HEK293 (cell line): ENCODE measurements around the gene TEX12.
A peak's percentile ranks its signal among the peaks of the same experiment; 100 is the strongest.

Experiments used
- CTCF ChIA-PET: fragments of 350-600 bp; formaldehyde crosslinking; extraction: SDS; loops from one replicate; lab custom pipeline; 2021; ENCODE audit warnings: antibody characterized with exemption; lab: Yijun Ruan, JAX
- POLR2A ChIA-PET: fragments of 300-600 bp; formaldehyde crosslinking; extraction: SDS; loops from one replicate; lab custom pipeline; 2020; ENCODE audit warnings: antibody characterized with exemption, inconsistent platforms; lab: Yijun Ruan, JAX
- H3K27ac ChIP-seq: fragments of 200-500 bp; sonication (Bioruptor generic); 2 replicates; pipeline ENCODE4 v1.5.1; 2014; ENCODE audit warnings: low read depth, low read length, control low read depth, inconsistent platforms; ENCODE audit errors: extremely low read depth
- H3K36me3 ChIP-seq, 2 experiments: fragments of 200-500 bp in 1 of 2; sonication (Bioruptor generic) in 1 of 2; 1 replicate in 1 of 2; 2 replicates in 1 of 2; pipeline ENCODE4 v1.5.1; 2014 to 2017; ENCODE audit warnings: inconsistent platforms in 2 of 2, low read length in 2 of 2; ENCODE audit not compliant: control insufficient read depth in 2 of 2, insufficient read depth in 1 of 2
- H3K4me1 ChIP-seq: fragments of 200-500 bp; sonication (Bioruptor generic); 2 replicates; pipeline ENCODE4 v1.5.1; 2014; ENCODE audit warnings: mild to moderate bottlenecking, low read length, inconsistent platforms; ENCODE audit not compliant: control insufficient read depth, insufficient read depth
- H3K4me3 ChIP-seq: 2 replicates; pipeline ENCODE4 v1.5.1; 2011; ENCODE audit warnings: low read depth, mild to moderate bottlenecking, control low read depth, low read length, moderate library complexity
- H3K9me3 ChIP-seq: fragments of 200-500 bp; sonication (Bioruptor generic); 2 replicates; pipeline ENCODE4 v1.5.1; 2014; ENCODE audit warnings: low read depth, low read length, inconsistent platforms; ENCODE audit not compliant: control insufficient read depth, insufficient read depth
- SP2 ChIP-seq: fragments of 450-650 bp; formaldehyde crosslinking; IDR thresholded peaks from 2 replicates; pipeline ENCODE4 v1.5.1; 2016; ENCODE audit warnings: missing biosample characterization, missing genetic modification characterization
- ZBTB21 ChIP-seq: fragments of 450-650 bp; formaldehyde crosslinking; IDR thresholded peaks from 2 replicates; pipeline ENCODE4 v1.5.1; 2017; ENCODE audit warnings: missing biosample characterization, missing genetic modification characterization
- ZBTB6 ChIP-seq: fragments of 450-650 bp; formaldehyde crosslinking; IDR thresholded peaks from 2 replicates; pipeline ENCODE4 v1.5.1; 2017; ENCODE audit warnings: missing biosample characterization, missing genetic modification characterization
- ZNF140 ChIP-seq: fragments of 450-650 bp; formaldehyde crosslinking; IDR thresholded peaks from 2 replicates; pipeline ENCODE4 v1.5.1; 2016; ENCODE audit warnings: missing biosample characterization, missing genetic modification characterization
- ZNF146 ChIP-seq: fragments of 450-650 bp; formaldehyde crosslinking; IDR thresholded peaks from 2 replicates; pipeline ENCODE4 v1.5.1; 2016; ENCODE audit warnings: missing biosample characterization, missing genetic modification characterization
- ZNF2 ChIP-seq: fragments of 450-650 bp; formaldehyde crosslinking; IDR thresholded peaks from 2 replicates; pipeline ENCODE4 v1.5.1; 2016; ENCODE audit warnings: missing biosample characterization, missing genetic modification characterization
- ZNF214 ChIP-seq: fragments of 450-650 bp; formaldehyde crosslinking; IDR thresholded peaks from 2 replicates; pipeline ENCODE4 v1.5.1; 2017; ENCODE audit warnings: missing biosample characterization, mild to moderate bottlenecking, missing genetic modification characterization, borderline replicate concordance
- ZNF324 ChIP-seq: fragments of 450-650 bp; formaldehyde crosslinking; IDR thresholded peaks from 2 replicates; pipeline ENCODE4 v1.5.1; 2016; ENCODE audit warnings: missing biosample characterization, missing genetic modification characterization
- ZNF335 ChIP-seq: fragments of 450-650 bp; formaldehyde crosslinking; conservative IDR thresholded peaks from 2 replicates; pipeline ENCODE4 v1.5.1; 2016; ENCODE audit warnings: missing biosample characterization, missing genetic modification characterization
- ZNF350 ChIP-seq: fragments of 450-650 bp; formaldehyde crosslinking; IDR thresholded peaks from 2 replicates; pipeline ENCODE4 v1.5.0; 2017; ENCODE audit warnings: missing biosample characterization, mild to moderate bottlenecking, missing genetic modification characterization
- ZNF514 ChIP-seq: fragments of 450-650 bp; formaldehyde crosslinking; IDR thresholded peaks from 2 replicates; pipeline ENCODE4 v1.5.1; 2016; ENCODE audit warnings: missing biosample characterization, missing genetic modification characterization
- ZNF623 ChIP-seq: fragments of 450-650 bp; formaldehyde crosslinking; IDR thresholded peaks from 2 replicates; pipeline ENCODE4 v1.5.1; 2016; ENCODE audit warnings: missing biosample characterization, missing genetic modification characterization
- ZNF654 ChIP-seq: fragments of 450-650 bp; formaldehyde crosslinking; IDR thresholded peaks from 2 replicates; pipeline ENCODE4 v1.5.1; 2016; ENCODE audit warnings: low read depth, missing biosample characterization, missing genetic modification characterization
- ZNF837 ChIP-seq: fragments of 450-650 bp; formaldehyde crosslinking; IDR thresholded peaks from 2 replicates; pipeline ENCODE4 v1.5.1; 2016; ENCODE audit warnings: missing biosample characterization, missing genetic modification characterization
- ZSCAN5A ChIP-seq: fragments of 450-650 bp; formaldehyde crosslinking; IDR thresholded peaks from 2 replicates; pipeline ENCODE4 v1.5.1; 2016; ENCODE audit warnings: missing biosample characterization, missing genetic modification characterization
- TF ChIP-seq, protein P1 (sequence below): fragments of 450-650 bp; formaldehyde crosslinking; IDR thresholded peaks from 2 replicates; pipeline ENCODE4 v1.5.1; 2016; ENCODE audit warnings: missing biosample characterization, missing genetic modification characterization
- TF ChIP-seq, protein P2 (sequence below): fragments of 450-650 bp; formaldehyde crosslinking; conservative IDR thresholded peaks from 2 replicates; pipeline ENCODE4 v1.5.1; 2016; ENCODE audit warnings: low read depth, missing biosample characterization, missing genetic modification characterization
- TF ChIP-seq, protein P3 (sequence below): fragments of 450-650 bp; formaldehyde crosslinking; IDR thresholded peaks from 2 replicates; pipeline ENCODE4 v1.5.1; 2016; ENCODE audit warnings: missing biosample characterization, missing genetic modification characterization

TEX12 gene

DNA sequence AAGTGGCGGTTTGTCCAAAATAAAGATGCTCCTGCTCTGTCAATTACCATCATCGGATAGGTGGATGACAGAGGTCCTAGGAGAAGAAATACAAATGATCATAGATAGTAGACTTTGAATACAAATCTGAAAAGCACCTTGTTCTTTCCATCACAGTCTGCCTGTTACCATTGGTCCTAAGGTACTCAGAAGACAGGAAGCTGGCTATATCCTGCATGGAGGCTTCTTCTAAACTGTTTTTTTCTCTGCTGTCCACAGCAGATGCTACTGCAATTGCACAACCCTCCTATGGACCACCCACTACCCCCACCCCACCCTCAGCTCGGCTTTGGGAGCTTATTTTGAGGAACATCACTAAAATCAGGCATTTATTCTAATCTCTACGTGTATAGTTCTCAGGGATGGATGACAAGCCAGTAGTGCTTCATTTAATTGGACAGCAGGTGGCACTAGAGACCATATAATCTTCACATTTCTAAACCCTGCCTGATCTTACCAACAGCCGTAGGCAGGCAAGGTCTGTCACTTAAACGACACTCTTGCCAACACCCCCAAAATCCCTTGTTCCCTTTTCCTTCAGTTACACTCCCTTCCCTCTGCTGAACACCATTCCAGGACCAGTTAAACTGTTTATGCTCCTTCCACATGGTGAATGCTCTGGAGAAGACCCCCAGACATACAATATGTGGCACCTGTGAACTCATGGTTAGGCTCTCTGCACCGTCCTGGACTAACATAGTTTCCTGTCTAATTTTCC is 52.5 kb downstream of the TEX12 start:
- Histone ChIP-seq H3K27ac (no peak overlapping the region), H3K36me3 (no peaks in the 10 kb centered on the region), H3K4me1 (no peaks in the 10 kb centered on the region), H3K4me3 (no peak overlapping the region), H3K9me3 (no peaks in the 10 kb centered on the region)
- peak; percentile 90 for TF ChIP-seq ZNF654 (tag by site-specific recombination)
- no peak for TF ChIP-seq ZSCAN5A (tag by site-specific recombination)
- TF ChIP-seq, protein P1, sequence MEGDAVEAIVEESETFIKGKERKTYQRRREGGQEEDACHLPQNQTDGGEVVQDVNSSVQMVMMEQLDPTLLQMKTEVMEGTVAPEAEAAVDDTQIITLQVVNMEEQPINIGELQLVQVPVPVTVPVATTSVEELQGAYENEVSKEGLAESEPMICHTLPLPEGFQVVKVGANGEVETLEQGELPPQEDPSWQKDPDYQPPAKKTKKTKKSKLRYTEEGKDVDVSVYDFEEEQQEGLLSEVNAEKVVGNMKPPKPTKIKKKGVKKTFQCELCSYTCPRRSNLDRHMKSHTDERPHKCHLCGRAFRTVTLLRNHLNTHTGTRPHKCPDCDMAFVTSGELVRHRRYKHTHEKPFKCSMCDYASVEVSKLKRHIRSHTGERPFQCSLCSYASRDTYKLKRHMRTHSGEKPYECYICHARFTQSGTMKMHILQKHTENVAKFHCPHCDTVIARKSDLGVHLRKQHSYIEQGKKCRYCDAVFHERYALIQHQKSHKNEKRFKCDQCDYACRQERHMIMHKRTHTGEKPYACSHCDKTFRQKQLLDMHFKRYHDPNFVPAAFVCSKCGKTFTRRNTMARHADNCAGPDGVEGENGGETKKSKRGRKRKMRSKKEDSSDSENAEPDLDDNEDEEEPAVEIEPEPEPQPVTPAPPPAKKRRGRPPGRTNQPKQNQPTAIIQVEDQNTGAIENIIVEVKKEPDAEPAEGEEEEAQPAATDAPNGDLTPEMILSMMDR (tag by site-specific recombination) = peak; percentile 68
- TF ChIP-seq ZNF2 (tag by site-specific recombination) = 0 out of 2 replicates have a peak, but pooled peaks have one; percentile 24
- peak; percentile 51 for TF ChIP-seq ZNF335 (tag by site-specific recombination)
- POLR2A ChIA-PET = no interaction called here
- CTCF ChIA-PET = interaction anchor here (0.6 to 19.0 kb wide), 21 partner anchors 9 to 1068 kb away, joined by 3 to 308 read pairs (median 4); no protein-coding TSS in a partner anchor

GRCh38 chr11:112221274-112221835 is 54.2 kb downstream of the TEX12 start:
- POLR2A ChIA-PET = interaction anchor here (0.7 kb wide), 1 partner anchor 350 kb away, joined by 7 read pairs; the partner anchor contains the start of gene ALG9
- no peak overlapping the region for H3K27ac ChIP-seq
- CTCF ChIA-PET = interaction anchor here (0.6 to 19.0 kb wide), 11 partner anchors 10 to 1160 kb away, joined by 3 to 308 read pairs (median 4); no protein-coding TSS in a partner anchor

More at GRCh38 chr11:112221274-112221835, 54.2 kb downstream of the TEX12 start:
- Histone ChIP-seq H3K4me3 (no peak overlapping the region), H3K36me3 (no peaks in the 10 kb centered on the region), H3K9me3 (no peaks in the 10 kb centered on the region), H3K4me1 (no peaks in the 10 kb centered on the region)
- no peak for TF ChIP-seq ZNF514 (tag by site-specific recombination)
- no peak for TF ChIP-seq ZNF324 (tag by site-specific recombination)
- TF ChIP-seq, protein P2, sequence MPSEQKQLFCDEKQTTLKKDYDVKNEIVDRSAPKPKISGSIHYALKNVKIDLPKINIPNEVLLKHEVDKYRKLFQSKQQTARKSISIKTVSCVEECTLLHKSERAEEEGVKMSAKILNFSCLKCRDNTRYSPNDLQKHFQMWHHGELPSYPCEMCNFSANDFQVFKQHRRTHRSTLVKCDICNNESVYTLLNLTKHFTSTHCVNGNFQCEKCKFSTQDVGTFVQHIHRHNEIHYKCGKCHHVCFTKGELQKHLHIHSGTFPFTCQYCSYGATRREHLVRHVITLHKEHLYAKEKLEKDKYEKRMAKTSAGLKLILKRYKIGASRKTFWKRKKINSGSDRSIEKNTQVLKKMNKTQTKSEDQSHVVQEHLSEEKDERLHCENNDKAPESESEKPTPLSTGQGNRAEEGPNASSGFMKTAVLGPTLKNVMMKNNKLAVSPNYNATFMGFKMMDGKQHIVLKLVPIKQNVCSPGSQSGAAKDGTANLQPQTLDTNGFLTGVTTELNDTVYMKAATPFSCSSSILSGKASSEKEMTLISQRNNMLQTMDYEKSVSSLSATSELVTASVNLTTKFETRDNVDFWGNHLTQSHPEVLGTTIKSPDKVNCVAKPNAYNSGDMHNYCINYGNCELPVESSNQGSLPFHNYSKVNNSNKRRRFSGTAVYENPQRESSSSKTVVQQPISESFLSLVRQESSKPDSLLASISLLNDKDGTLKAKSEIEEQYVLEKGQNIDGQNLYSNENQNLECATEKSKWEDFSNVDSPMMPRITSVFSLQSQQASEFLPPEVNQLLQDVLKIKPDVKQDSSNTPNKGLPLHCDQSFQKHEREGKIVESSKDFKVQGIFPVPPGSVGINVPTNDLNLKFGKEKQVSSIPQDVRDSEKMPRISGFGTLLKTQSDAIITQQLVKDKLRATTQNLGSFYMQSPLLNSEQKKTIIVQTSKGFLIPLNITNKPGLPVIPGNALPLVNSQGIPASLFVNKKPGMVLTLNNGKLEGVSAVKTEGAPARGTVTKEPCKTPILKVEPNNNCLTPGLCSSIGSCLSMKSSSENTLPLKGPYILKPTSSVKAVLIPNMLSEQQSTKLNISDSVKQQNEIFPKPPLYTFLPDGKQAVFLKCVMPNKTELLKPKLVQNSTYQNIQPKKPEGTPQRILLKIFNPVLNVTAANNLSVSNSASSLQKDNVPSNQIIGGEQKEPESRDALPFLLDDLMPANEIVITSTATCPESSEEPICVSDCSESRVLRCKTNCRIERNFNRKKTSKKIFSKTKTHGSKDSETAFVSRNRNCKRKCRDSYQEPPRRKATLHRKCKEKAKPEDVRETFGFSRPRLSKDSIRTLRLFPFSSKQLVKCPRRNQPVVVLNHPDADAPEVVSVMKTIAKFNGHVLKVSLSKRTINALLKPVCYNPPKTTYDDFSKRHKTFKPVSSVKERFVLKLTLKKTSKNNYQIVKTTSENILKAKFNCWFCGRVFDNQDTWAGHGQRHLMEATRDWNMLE = no peak
- no peak for TF ChIP-seq ZNF140 (tag by site-specific recombination)
- no peak for TF ChIP-seq ZNF623 (tag by site-specific recombination)
- TF ChIP-seq SP2 (tag by site-specific recombination) = no peak
- TF ChIP-seq, protein P3, sequence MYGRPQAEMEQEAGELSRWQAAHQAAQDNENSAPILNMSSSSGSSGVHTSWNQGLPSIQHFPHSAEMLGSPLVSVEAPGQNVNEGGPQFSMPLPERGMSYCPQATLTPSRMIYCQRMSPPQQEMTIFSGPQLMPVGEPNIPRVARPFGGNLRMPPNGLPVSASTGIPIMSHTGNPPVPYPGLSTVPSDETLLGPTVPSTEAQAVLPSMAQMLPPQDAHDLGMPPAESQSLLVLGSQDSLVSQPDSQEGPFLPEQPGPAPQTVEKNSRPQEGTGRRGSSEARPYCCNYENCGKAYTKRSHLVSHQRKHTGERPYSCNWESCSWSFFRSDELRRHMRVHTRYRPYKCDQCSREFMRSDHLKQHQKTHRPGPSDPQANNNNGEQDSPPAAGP = no peak
- no peak for TF ChIP-seq ZNF214 (tag by site-specific recombination)
- TF ChIP-seq ZNF837 (tag by site-specific recombination) = no peak
- no peak for TF ChIP-seq ZBTB21
- TF ChIP-seq ZBTB6 (tag by site-specific recombination) = no peak
- no peak for TF ChIP-seq ZNF350 (tag by site-specific recombination)
- TF ChIP-seq ZNF146 (tag by site-specific recombination) = no peak
